GM21390 (cell line): ENCODE measurements around the gene COL15A1.

Experiments
- ATAC-seq: cut with Tn5 transposase; IDR thresholded peaks from one replicate; pipeline ENCODE4 v1.9.1; 2021; ENCODE audit not compliant: unreplicated experiment

COL15A1 gene

DNA sequence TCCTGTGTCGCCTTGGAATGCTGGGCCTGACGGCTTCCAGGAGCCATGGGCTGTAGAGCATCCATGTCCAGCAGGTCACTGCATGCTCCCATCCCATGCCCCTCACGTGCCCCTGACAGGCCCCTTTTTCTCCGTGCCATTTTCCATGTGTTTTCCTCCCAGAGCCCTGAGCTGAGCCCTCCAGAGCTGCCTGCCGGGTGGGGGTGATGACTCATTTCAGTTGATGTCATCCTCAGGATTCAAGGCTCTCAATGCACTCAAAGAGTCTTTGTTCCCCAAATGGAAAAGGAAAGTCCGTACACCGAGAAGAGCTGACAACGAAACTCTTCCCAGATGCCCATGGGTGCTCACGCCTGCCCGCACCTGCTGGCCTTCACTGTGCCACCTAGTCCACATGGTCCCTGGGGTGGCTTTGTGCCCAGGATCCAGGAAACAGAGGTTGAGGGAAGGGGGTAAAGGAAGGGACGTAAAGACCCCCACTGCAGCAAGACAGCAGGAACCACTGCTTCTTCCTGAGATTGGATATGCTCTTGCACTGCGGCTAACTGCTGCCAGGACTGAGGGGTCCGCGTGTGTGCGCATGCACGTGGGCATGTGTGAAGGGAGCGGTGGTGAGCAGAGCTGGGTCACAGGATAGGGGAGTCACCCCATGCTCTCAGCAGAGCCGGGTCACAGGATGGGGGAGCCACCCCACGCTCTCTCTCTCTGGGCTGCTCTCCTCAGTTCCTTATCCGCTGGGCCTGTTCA lies 27.6 kb downstream of the COL15A1 start:
- no peak for ATAC-seq

DNA sequence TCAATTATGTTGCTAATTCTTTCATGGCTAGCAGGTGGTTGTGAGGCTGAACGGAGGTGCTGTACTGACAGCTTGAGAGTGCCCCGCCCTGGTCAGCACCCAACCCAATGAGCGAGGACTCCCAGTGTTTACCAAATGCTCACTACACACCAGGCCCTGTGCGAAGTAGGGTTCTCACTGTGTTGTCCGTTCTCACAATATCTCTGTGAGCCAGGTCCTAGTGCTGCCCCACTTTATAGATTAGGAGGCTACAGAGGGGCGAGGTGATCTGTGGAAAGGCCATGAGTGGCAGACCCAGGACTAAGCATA lies 28.2 kb downstream of the COL15A1 start:
- ATAC-seq: no peak

- no peak for ATAC-seq
Observed at GRCh38 chr9:98972716-98973115, 29.0 kb downstream of the COL15A1 start.

DNA sequence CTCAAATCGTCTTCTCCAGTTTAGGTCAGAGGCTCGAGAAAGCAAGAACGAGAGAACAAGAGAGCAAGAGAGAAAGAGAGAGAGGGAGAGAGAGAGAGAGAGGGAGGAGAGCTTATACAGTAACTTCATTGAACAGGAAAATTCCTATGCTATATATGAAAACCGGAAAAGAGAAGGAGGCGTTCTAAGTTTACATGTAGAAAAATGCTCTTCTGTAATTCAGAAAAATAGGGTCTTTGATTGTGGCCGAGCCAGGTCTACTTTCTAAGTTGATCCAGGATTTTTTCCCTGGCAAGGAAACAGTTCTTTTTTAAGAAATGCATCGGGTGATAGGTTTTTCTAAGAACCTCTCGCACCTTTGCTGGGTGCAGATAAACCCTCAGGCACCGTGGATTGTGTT lies 29.5 kb downstream of the COL15A1 start:
- no peak for ATAC-seq

DNA sequence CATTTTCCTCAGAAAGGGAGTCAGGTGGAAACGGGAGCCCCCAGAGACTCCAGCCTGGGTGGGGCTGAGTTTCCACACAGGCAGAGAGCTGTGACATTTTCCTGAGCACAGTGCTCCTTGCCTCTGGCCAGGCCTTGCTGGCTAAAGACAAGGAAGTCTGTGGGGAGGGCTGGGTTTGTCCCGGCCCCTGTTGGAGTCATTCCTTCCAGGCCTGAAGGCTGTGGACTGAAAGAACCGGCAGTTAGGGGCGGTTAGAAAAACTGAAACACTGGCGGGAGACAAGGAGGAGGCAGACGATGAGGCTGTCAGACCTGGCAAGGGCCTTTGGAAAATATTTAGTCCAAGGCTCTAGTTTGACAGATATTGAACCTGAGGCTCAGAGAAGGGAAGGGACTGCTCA lies 29.9 kb downstream of the COL15A1 start:
- no peak for ATAC-seq

DNA sequence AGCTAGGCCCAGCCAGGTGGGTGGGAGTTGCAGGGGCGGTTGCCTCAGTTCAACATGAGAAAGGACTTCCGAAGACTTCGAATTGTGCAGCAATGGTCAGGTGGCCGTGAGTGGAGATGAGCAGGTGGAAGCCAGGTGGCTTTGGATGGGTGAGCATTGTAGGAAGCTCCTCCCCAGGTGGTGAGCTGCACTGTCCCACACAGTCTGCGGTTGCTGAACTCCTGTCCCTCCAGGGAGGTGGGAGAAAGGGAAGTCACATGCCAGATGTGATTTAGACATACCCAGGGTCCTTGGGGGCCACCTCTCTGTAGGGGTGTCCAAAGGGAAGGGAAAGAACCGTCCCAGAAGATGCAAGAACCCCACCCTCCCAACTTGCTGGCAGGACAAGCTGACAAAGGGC lies 30.4 kb downstream of the COL15A1 start:
- no peak for ATAC-seq

DNA sequence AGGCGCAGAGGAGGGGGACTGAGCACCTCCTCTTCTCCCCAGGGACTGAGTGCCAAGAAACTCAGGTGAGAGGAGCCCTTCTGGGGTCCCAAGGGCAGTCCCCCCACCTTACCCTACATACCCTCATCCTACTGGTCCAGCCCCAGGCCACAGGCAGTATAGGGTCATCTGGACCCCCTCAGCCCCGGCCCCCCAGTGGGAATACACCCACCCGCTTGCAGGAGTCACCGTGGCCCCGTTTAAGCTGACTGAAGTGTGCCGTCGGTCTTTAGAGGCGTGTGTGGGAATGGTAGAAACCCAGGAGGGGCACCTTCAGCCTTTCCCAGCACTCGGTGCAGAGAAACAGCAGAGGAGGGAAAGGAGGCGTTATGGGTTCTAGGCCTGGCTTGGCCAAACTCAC lies 30.8 kb downstream of the COL15A1 start:
- ATAC-seq: peak; percentile 6

- ATAC-seq: peak; percentile 97
Observed at GRCh38 chr9:98974994-98975712, 31.4 kb downstream of the COL15A1 start.

GRCh38 chr9:98975838-98976237 lies 32.1 kb downstream of the COL15A1 start:
- ATAC-seq: no peak

GRCh38 chr9:98977246-98977714 lies 33.6 kb downstream of the COL15A1 start:
- no peak for ATAC-seq

DNA sequence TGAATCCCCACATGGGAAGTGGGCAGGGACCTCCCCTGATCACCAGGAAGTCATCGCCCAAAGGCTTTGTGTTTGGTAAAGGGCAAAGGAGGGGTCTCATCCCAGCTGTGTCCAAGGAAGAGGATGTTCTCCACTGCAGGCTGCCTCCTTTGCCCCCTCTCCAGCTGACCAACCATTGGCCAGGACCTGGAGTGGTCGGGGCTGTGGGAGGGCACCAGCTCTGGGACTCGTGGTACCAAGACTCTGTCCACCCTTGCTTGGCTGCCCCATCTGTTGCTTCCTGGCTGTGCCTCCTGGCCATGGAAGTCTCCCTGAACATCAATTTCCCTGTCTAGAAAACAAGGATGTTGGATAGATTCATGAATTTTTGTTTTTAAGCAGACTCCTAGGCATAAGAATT lies 34.1 kb downstream of the COL15A1 start:
- no peak for ATAC-seq

DNA sequence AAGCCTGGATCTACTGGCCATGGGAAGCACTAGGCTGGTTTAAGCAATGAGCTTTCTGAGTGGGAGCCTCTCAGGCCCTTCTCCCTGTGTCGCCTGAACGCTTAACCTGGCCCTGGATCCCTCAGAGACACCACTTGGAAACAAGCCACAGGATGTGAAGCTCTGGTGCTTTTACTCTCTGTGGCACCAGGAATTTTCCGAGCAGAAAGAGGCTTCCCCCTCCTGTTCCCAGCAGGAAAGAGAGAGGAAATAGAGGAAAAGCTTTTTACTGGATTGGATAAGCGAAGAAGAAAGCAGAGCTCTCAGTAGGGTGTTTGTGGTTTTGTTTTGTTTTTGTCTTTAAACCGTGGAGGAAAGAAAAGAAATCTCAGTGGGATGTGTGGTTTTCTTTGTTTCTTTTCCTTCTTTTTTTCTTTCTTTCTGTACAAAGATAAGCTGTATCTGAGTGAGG lies 34.5 kb downstream of the COL15A1 start:
- ATAC-seq: no peak

DNA sequence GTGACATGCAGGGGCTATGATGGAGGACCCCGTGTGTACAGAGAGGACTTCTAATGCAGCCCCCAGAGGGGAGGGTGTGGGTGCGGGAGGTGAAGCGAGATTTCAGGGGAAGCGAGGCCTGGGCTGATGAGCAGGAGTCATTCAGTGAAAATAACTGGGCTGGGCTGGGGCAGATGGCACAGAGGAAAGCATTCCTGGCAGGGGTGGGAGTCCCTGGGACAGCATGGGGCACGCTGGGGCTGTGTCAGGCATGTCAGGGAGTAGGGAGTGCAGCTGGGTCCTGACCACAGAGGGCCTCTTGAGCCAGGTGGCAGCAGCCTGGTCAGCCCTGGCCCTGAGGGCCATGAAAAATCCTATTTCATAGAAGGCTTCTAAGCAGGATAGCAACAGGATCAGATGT lies 36.6 kb downstream of the COL15A1 start:
- ATAC-seq: no peak

- no peak for ATAC-seq
Observed at GRCh38 chr9:98983295-98984268, 39.9 kb downstream of the COL15A1 start.

DNA sequence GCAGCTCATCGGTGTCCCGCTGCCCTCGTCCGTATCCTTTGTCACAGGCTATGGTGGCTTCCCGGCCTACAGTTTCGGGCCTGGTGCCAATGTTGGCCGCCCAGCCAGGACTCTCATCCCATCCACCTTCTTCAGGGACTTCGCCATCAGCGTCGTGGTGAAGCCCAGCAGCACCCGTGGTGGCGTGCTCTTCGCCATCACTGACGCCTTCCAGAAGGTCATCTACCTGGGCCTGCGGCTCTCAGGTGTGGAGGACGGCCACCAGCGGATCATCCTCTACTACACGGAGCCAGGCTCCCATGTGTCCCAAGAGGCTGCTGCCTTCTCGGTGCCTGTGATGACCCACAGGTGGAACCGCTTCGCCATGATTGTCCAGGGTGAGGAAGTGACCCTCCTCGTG lies 41.9 kb downstream of the COL15A1 start:
- ATAC-seq: no peak

- no peak for ATAC-seq
Observed at GRCh38 chr9:98986866-98987651, 43.4 kb downstream of the COL15A1 start.

- no peak for ATAC-seq
Observed at GRCh38 chr9:98989036-98990000, 45.6 kb downstream of the COL15A1 start.

GRCh38 chr9:98990181-98990870 lies 46.6 kb downstream of the COL15A1 start:
- no peak for ATAC-seq
